ENCODE results near the gene SYNE1.
"Not testable (repeated sequence)": the region's sequence is repeated elsewhere in the genome, so short reads cannot be mapped to it uniquely, and the experiment has no call there.

The SYNE1 gene

GRCh38 chr6:152353440-152353839 is 283.7 kb downstream of the SYNE1 start:
- DNase-seq: no peak

DNA sequence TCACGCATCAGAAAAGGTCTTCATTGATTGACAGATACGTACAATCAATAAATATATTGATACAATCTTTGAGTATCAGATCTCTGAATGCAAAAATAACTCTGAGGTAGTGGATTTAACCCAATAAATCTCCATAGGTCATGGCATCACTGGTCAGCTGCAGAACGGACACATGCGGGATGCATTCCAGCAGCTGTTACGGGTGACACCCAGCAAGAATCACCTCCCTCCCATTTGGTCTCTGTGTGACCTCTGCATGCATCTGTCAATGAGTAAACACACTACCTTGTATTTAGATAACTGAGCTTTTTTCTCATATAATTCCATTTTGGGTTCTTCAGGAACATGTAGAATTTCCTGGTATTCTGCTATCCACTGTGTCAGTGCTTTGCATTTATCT is 285.4 kb downstream of the SYNE1 start:
- DNase-seq: no peak

DNA sequence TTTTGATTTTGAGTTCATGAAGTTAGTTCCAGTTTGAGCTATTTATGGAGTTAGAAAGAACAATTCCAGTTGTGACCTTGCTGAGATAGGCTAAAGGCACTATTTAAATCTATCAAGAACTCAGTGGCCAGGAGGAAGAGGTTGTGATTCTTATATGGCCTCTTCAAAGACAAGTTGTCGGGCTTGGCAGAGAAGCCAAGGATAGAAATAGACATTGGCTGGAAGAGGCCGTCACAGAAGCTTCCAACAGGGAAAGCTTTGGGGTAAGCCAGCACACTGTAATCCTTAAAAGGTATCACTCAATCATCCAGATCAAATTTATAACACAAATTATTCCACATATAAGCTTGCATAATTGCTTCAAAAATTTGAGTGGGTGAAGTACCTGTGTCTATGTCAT is 286.1 kb downstream of the SYNE1 start:
- no peak for DNase-seq

- DNase-seq: no peak
Measured at GRCh38 chr6:152348116-152348515, 289.0 kb downstream of the SYNE1 start.

DNA sequence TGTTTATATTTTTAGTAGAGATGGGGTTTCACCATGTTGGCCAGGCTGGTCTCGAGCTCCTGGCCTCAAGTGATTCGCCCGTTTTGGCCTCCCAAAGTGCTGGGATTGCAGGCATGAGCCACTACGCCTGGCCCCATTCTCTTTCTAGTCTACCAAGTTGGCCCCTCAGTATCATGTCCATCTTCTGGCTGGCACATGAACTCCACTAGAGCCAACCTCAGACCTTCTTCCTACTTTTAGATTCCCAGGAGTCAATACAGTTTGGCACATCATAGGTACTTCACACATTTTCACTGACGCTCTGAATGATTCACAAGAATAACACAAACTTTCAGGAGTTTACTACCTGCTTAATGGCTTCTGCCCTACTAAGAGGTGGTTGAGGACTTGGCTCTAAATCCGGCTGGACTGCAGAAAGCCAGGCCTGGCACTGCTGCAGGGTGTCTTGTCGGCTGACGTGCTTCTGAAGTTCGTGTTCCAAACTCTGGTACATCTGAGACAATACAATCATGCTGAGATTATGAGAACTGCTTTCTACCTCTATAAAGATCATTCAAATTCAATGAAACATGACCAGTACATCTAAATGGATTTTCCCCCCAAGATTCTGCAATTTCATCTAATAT is 293.3 kb downstream of the SYNE1 start:
- DNase-seq: no peak

- no peak for DNase-seq
Measured at GRCh38 chr6:152341596-152341995, 295.6 kb downstream of the SYNE1 start.

GRCh38 chr6:152338335-152339125 is 298.6 kb downstream of the SYNE1 start:
- peak; percentile 55 to 64 for DNase-seq

DNA sequence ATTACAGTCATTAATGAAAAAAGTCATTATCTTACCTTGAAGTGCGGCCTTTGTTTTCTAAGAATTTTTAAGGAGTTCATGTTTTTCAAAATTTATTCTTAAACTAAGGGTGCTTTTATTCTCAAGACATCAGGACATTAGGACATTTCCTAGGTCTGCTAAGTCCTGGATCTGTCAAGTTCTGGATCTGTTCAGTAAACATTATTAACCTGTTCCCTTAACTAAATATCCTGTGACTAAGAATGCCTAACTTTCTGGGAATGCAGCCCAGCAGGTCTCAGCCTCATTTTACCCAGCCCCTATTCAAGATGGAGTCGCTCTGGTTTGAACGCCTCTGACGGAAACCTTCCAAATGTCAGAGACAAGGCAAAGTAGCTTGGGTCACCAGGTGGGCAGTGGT is 302.6 kb downstream of the SYNE1 start:
- no peak for DNase-seq

DNA sequence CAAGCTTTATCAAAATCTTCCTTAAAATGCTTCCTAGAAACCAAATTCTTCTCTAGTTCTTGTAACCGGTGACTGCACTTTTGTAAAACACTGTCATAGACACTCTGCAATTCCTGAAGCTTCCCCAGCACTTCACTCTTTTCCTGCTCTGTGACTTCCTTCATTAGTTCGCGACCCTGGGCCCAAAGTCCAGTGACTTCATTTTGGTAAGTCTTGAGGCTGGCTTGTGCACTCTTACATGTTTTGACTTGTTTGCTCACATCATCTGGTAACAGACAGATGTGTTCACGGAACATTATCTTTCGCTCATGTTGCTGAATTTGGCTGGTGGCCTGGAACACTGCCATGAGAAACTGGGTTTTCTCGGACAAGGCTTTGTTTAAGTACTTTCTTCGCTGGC is 306.2 kb downstream of the SYNE1 start:
- DNase-seq: no peak

DNA sequence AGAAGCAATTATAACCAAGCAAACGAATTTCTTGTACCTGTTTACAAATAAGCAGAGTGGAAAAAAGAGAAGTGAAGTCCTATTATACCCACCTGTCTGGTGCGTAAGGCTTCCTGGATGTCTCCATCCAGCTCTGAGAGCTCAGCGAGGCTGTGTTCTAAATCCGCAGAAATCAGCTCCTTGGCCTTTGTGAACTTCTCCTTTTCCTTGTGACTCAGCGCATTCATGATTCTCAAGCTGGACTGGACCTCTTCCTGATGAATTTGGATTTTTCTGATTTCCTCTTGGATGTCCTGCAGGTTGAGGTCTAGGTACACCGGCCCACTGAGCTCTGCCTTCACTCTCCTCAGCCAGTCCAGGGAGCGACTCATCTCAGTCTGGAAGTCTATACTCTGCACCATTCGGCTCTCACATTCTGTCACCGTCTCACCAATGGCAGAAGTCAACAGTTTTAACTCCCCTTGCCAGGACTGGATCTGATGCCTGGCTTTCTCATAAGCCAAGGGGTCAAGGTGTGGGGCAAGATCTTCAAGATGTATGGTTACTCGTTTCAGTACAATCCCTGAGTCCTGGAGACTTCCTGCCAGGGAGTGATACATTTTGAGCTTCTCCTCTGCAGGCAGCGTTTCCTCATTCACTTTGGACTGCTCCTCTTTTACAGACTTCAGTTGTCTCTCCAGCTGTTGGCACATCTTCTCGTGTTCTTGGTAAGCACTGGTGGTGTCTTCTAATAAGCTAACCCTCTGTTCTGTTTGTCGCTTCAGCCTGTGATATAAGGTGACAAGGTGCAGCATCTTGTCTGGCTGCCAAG is 307.3 kb downstream of the SYNE1 start:
- DNase-seq: no peak

DNA sequence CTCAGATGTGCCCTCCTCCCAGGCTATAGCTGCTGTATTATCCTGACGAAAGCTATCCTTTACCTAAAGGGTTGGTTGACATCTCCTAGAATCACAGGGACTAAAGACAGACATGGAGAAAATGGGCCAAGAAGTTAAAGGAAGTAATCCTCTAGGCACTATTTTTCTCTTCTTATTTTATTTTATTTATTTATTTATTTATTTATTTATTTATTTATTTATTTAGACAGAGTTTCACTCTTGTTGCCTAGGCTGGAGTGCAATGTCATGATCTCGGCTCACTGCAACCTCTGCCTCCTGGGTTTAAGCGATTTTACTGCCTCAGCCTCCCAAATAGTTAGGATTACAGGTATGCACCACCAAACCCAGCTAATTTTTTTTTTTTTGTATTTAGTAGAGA is 309.0 kb downstream of the SYNE1 start:
- not testable (repeated sequence) for DNase-seq

- DNase-seq: no peak
Measured at GRCh38 chr6:152323376-152323775, 313.8 kb downstream of the SYNE1 start.

DNA sequence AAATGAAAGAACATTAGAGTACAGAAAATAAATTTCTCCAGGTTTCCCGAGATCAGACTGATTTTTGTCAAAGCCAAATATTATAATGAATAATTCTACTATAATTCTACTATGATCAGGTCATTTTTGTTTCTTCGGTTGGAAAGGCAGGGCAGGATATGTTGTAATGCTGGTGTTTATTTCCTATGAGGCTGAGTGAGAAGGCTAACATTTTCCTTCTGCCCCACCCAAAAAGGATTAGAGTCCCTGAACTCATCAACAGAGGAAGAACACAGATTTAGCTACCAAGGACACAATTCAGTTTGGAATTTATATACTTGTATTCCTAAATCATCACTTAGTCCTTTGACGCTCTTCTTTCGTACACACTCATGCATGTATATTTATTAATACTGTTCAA is 318.9 kb downstream of the SYNE1 start:
- no peak for DNase-seq

GRCh38 chr6:152316024-152316423 is 321.1 kb downstream of the SYNE1 start:
- no peak for DNase-seq

GRCh38 chr6:152314483-152314832 is 322.7 kb downstream of the SYNE1 start:
- DNase-seq: no peak

DNA sequence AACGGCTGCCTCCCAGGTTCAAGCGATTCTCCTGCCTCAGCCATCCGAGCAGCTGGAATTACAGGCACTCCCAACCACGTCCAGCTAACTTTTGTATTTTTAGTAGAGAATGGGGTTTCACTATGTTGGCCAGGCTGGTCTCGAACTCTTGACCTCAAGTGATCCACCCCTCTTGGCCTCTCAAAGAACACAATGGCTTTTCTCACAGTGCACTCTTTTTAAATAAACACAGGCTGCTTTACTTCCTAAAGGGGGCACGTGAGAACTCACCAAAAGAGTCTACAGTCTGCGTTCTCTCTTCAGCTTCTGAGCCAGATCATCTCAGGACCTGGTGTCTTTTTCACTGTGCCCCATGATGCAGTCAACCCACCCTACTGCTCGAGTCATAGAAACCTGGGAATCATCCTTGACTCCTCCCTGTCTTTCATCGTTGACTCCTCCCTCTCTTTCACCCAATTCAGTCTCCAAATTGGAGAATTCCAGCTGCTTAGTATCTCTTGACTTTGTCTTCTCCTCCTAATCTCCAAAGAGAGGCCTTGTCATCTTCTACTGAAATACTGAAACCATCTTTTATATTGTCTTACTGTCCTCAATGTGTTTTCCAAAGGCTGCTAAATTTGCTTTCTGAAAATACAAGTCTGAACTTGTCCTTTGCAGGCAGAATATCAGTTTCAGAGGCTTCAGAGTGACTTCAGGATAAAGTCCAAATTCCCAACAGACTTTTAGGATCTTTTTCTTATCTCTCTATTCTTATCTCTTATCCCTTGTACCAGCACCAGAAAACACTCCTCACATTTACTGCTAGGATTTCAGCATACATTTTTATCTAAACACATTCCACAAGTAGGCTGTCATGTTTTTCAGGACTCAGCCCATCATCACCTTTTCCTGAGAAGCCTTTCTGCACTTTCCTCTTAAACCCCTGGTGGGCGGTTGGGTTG is 323.4 kb downstream of the SYNE1 start:
- DNase-seq: no peak

DNA sequence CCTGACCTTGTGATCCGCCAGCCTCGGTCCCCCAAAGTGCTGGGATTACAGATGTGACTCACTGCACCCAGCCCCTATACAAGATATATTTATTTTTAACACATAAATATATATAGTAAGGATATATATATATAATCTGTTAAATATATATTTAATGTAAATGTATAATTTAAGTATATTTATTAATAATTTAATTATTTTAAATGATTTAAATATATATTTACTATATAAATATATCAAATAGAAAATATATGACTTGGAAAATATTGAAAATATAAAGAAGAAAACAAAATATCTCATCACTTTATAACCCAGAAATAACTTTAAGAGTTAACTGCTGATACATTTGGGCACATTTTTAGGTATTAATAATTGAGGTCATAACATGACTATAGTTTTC is 324.7 kb downstream of the SYNE1 start:
- DNase-seq: no peak

DNA sequence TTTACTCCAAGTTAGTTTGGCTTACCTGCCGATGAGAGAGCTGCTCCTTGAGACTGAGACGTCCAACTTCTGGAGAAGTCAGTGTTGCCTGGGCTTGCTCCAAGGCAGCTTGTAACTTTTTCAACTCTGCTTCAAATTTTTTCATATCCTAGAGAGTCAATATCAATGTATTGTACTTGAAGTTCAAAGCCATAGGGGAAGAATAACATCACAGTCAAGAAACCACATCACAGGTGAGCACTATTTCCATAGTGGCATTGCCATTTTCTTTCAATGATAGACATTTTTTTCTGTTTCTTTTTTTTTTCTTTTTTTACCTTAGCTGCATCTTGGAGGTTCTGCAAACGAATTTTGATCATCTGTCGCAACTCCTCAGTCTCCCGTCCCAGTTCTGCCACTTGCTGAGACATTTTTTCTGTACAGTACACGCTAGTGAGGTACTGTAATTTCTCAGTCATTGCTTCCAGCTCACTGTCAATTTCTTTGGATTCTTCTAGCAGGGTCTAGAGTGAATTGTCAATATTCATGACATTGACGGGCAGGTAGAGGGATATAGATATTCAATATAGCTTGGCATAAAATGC is 326.7 kb downstream of the SYNE1 start:
- DNase-seq: no peak

DNA sequence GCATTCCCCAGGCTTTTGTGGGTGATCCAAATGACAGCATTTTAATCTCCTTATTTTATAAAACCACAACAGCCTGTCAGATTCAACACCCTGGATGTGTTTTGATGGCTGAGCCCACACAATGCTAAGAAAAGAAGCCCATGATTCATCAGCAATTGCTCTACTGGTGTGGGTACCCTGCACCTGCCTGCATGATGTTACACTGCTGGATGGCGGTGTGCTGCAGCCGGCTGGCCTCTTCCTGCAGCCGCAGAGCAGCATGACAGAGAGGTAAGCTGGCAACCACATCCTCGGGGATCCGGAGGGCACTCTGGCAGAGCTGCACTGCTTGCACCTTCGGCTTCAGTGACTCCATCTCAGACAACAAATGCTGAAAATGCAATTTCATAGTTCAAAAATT is 327.5 kb downstream of the SYNE1 start:
- DNase-seq: no peak

DNA sequence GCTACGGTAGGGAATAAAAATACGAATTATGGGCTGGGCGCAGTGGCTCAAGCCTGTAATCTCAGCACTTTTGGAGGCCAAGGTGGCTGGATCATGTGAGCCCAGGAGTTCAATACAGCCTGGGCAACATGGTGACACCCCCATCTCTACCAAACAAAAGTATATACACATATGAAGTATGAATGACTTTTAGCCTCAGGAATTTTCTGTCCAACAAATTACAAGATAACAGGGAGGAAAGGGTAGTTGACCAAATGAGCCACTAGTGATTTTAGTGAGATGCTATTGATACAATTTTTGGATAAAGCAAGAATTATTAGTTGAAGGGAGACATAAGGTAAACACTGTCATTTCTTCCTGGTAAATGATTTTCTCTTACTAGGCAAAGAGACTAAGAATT is 328.2 kb downstream of the SYNE1 start:
- no peak for DNase-seq

- DNase-seq: no peak
Measured at GRCh38 chr6:152308306-152308705, 328.9 kb downstream of the SYNE1 start.

- no peak for DNase-seq
Measured at GRCh38 chr6:152305672-152306071, 331.5 kb downstream of the SYNE1 start.
